Measurements from ENCODE around the gene DPH7.
"Not testable (repeated sequence)": the region's sequence is repeated elsewhere in the genome, so short reads cannot be mapped to it uniquely, and the experiment has no call there.

DNA sequence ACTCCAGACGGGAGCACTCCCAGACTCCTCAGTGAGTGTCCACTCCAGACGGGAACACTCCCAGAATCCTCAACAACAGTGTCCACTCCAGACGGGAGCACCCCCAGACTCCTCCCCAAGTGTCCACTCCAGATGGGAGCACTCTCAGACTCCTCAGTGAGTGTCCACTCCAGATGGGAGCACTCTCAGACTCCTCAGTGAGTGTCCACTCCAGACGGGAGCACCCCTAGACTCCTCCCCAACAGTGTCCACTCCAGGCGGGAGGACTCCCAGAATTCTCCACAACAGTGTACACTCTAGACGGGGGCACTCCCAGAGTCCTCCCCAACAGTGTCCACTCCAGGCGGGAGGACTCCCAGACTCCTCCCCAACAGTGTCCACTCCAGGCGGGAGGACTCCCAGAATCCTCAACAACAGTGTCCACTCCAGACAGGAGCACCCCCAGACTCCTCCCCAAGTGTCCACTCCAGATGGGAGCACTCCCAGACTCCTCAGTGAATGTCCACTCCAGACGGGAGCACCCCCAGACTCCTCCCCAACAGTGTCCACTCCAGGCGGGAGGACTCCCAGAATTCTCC is 45.7 kb downstream of the DPH7 start:
- not testable (repeated sequence) for TF ChIP-seq CTCF (IDR thresholded peaks at IDR 0.05; ENCODE audit: low read depth, low read length); EZH2phosphoT487 (IDR thresholded peaks at IDR 0.05; ENCODE audit: low read depth)
